ENCODE data around the gene AHCYL2.

DNA sequence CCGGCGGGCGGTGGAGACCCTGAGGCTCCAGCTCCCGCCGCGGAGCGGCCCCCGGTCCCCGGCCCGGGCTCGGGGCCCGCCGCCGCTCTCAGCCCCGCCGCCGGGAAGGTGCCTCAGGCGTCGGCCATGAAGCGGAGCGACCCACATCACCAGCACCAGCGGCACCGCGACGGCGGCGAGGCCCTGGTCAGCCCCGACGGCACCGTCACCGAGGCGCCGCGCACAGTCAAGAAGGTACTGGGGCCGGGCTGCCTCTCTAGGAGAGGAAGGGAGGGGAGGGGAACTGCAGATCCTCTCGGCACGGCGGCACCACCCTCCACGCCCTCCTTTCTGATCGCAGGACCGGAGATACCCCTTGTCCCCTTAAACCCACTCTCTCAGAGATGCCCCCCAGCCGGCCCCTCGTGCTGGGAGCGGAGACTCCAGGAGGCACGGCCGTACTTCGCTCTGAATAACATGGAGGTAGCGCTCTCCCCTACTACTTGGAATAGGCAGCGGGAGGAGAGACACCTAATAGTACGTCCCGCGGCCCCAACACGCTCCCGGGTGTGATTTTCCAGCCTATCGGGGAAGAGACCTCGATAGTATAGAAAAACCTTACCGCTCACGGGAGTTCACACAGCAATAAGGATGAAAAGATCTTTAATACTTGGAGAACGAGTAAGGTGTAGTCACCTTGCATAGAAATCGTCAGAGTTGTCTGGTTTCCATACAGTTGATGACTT is 538 bp downstream of the AHCYL2 start:
- TF ChIP-seq POLR2AphosphoS5 (IDR thresholded peaks at IDR 0.05; ENCODE audit: borderline replicate concordance, low read depth, low read length) (no peak), EZH2 (IDR thresholded peaks at IDR 0.05) (no peak)

All from SK-N-MC (cell line).